GM18951 (cell line): ENCODE results near the gene MRPS12.
"Not testable (repeated sequence)": the region's sequence is repeated elsewhere in the genome, so short reads cannot be mapped to it uniquely, and the experiment has no call there.

Experiments used
- POLR2A ChIP-seq: IDR thresholded peaks from 4 replicates; pipeline ENCODE4 v1.6.1; 2011; ENCODE audit warnings: mild to moderate bottlenecking; ENCODE audit not compliant: insufficient read length, insufficient read depth; ENCODE audit errors: extremely low read depth
- in situ Hi-C: fragments of 300-500 bp; cut with MboI; formaldehyde crosslinking; loops from one replicate; pipeline ENCODE4 v1.12.0; 2022; ENCODE audit warnings: low sequenced_read_pairs, mixed read lengths, inconsistent platforms; ENCODE audit not compliant: unreplicated experiment

The MRPS12 gene

DNA sequence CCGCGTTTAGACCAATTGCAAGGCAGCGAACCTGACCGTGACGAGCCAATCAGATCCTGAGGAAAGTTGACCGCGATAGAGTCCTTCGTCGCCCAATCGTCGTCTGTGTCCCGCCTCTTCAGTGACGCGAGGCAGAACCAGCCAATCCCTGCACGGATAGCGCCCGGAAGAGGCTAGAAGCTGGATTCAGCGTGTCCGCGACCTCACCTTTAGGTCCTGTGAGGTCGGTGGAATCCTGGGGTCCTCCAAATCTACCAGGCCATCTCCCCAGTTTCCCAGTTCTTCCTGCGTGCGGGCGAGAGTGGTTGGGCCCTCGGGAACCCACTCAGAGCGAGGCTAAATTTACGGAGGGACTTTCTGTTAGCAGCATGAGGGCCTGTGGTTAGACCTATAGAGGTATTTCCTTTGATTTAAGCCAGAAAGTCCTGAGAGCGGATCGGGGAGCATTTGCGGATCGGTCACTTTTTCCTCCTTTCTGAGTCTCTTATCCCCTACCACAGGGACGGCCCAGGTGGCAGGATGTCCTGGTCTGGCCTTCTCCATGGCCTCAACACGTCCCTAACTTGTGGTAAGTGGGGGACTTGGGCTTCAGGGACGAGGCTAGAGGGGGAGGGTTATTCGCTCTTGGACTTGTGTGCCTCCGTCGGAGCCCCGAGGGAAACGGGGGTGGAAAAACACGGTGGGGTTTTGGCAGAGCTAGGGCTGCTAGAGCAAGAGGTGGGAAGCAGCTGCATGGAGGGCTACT lies at the start of gene MRPS12:
MRPS12 (plus strand) TSS at position 169 of the 745 bp plus-strand sequence; CDS start at position 520, 351 bp downstream.
- in situ Hi-C loops = loop anchor here (10.0 kb wide), 1 partner anchor 386 kb away; no protein-coding TSS in a partner anchor
- TF ChIP-seq POLR2A = peak; percentile 90

DNA sequence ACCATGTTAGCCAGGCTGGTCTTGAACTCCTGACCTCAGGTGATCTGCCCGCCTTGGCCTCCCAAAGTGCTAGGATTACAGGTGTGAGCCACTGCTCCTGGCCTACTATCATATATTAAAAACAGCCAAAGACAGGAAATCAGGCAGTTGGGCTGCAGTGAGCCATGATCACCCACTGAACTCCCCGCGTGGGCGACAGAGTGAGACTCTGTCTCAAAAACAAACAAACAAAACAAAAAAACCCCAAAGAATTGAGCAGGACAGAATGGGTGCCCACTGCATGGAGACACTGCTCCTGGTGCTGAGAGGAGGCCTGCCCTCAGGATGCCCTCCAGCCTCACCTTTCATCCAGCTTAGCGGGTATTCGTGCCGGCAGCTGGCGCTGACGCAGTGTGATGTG lies 47.5 kb upstream of the MRPS12 start:
- TF ChIP-seq POLR2A = no peak
- in situ Hi-C loops = no loop called here

DNA sequence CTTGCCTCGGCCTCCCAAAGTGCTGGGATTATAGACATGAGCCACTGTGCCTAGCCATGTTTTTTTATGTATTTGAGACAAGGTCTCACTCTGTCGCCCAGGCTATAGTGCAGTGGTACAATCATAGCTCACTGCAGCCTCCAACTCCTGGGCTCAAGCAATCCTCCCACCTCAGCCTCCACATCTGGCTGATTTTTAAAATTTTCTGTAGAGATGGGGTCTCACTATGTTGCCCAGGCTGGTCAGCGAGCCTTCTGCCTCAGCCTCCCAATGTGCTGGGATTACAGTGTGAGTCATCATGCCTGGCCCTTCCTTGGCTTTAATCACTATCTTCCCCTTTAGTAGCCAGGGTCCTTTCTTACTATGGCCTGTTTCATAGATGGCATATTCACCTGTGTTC lies 46.1 kb upstream of the MRPS12 start:
- in situ Hi-C loops = not testable (repeated sequence)

DNA sequence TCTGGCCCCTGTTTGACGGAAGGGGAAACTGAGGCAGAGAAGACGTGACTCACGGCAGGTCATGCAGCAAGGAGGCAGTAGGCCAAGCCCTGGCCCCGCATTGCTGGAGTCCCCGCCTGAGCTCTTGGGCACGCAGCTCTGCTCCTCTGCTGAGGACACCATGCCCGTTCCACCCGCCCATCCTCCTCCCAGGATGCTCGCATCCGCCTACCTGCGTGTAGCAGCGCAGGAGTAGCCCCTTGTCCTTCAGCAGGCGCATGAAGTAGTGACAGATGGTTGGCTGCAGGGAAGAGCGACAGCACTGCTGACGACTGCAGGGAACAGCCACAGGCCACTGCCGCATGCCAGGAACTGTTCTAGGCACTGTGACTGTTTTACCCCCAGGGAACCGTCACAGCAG lies 41.9 kb upstream of the MRPS12 start:
- no peak for TF ChIP-seq POLR2A
- in situ Hi-C loops = no loop called here

DNA sequence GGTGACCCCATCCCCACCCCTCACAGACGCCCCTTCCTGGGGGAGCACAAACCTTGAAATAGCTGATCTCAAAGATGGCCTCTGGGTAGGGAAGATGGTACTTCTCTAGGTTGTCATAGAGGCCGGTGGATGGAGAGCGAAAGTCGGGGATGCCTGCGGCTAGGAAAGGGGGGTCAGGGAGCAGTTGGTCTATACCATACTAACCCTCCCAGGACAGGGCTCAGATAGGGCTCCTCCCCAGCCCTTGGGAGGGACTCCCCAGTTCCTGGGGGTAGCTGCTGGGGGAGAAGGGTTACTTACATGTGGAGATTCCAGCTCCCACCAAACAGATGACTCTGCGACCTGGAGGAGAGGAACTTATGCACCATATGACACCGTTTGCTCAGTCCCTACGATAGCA lies 40.9 kb upstream of the MRPS12 start:
- in situ Hi-C loops = no loop called here
- TF ChIP-seq POLR2A = no peak

DNA sequence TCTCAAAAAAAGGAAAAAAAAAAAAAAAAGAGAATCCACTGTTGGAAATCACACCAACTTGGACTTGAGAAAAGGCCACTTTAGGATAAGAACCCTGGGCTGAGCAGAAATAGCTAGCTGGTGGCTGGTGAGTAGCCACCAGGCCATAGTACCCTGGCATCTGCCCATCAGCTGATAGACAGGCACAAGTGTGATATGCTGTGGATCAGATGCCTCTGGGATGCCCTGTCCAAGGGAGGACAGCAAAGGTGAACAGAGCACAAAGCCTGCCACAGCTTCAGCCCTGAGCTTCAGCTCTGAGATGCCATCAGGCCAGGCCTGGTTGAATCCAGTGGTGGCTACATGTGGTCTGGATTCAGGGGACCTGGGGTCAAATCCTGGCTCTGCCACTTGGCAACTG lies 40.1 kb upstream of the MRPS12 start:
- no peak for TF ChIP-seq POLR2A
- in situ Hi-C loops = no loop called here

DNA sequence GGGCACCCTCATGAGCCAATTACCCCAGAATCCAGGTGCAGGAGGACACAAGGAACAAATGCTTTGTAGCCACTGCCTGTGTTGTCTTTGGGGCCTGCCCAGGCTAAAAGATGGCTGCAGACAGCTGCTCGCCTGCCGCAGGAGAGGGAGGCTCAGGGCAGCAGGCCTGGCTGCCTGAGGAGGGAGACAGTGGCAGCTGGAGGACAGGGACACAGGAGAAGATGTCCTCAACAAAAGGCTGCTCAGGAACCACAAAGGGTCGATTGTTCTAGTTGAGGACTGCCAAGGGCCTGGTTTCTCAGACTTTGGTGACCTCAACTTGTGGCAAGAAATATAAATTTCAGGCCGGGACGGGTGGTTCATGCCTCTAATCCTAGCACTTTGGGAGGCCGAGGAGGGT lies 39.0 kb upstream of the MRPS12 start:
- in situ Hi-C loops = no loop called here
- TF ChIP-seq POLR2A = no peak

DNA sequence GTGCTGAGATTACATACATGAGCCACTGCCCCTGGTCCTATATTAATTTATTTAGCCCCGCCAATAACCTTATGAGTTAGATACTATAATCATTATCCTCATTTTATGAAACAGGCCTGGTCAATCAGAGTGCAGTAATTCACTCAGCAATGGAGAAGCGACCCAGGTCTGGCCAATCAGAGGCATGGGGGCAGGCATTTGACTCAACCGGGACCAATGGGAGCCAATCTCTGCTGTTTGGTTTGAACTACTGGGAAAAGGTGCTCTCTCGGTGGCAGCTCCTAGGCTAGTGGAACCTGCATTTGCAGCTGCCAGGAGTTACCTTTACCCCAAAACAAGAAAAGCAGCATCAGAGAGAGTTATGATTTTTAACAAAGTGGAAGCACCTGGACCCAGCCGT lies 37.9 kb upstream of the MRPS12 start:
- in situ Hi-C loops = no loop called here
- no peak for TF ChIP-seq POLR2A

DNA sequence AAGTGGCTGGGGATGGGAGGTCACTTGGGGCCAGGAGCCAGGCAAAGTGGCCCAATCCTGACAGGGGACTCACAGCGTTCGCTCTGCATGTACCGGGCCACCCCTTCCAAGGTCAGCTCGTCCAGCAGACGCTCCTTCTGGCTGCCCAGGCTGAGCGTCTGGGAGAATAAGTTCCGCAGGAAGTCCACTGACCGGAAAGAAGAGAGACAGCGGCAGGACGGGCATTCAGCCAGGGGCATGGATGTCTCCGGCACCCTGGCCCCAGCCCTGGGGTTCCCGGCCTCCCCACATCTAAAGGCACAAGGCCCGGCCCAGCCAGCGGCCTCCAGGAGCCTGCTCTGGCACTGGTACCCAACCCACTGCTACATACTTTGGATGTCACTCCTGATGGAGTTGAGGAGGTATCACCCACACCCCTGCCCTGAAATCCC lies 37.4 kb upstream of the MRPS12 start:
- in situ Hi-C loops = no loop called here
- no peak for TF ChIP-seq POLR2A

DNA sequence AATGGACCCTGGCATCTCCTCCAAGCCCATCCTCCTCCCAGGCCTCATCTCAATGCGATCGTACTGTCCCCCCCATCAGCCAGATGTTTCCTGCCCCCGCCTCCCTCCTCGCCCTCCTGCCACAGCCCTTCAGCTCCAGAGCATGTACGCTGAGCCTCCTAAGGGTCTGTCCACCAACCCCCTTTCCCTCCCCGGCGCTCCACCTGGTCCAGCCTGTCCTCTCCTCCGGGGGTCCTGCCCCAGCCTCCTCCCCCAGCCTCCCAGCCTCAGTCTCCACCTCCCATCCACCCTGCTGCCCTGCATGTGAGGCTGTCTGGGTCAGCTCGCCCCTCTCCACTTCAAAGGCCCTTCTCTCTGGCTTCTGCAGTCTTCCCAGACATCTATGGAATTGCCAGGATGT lies 35.8 kb upstream of the MRPS12 start:
- in situ Hi-C loops = no loop called here
- no peak for TF ChIP-seq POLR2A

DNA sequence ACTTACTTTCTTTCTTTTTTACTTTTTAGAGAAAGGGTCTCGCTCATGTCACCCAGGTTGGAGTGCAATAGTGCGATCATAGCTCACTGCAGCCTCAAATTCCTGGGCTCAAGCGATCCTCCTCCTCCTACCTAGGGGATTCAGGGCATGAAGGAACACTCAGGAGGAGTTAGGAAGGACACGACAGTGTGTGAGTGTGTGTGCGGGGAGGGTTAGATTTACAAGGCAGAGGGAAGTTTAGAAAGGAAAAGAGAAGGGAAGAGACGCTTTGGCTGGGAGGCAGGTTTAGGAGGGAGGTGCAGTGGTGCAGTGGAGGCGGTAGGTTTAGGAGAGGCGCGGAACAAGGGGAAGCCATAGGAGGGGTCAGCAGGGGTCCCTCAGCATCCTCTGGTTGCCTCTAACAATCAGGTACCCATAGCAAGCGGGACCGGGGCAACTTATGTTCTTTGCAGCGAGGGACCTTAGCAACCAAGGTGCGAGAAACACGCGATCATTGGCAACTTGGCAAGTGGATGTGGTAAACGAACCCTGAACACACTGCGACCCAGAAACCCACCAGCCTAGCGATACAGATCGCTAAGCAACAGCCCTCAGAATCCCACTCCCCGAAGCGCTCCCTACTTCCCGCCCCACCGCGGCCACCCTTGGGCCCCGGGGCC lies 31.8 kb upstream of the MRPS12 start:
- no peak for TF ChIP-seq POLR2A
- in situ Hi-C loops = no loop called here

DNA sequence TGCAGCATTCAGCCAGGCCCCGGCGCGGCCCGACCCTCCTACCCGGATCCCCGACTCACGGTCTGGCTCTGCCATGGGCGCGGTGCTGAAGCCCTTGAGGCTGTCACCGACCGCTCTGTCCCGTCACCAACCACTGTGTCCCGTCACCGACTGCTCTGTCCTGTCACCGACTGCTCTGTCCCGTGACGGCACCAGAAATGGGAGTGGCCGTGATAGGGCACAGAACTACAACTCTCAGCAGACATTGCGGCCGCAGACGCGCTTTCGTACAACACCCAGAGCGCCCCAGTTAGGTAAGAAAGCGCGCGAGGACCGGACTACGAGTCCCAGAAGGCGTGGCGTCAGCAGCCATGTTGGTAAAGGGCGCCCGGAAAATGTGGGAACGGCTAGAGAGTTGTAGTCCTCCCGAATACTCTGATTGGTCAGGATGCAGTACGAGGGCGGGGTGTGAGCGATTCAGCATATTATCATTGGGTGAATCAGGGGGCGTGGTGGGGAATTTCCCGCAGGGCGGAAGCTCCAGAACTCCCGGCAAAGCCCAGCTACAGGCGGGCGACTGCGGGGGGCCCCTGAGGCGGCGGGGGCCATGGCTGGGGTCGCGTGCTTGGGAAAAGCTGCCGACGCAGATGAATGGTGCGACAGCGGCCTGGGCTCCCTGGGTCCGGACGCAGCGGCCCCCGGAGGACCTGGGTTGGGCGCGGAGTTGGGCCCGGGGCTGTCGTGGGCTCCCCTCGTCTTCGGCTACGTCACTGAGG lies 31.1 kb upstream of the MRPS12 start, which contains the start of the genes NFKBIB and SIRT2:
NFKBIB (plus strand) TSS at position 523 of the 755 bp plus-strand sequence; CDS start at position 587, 64 bp downstream.
SIRT2 (minus strand) TSS at position 172 of the 755 bp plus-strand sequence; CDS start at position 75, 97 bp downstream.
- in situ Hi-C loops = no loop called here
- peak; percentile 64 for TF ChIP-seq POLR2A

DNA sequence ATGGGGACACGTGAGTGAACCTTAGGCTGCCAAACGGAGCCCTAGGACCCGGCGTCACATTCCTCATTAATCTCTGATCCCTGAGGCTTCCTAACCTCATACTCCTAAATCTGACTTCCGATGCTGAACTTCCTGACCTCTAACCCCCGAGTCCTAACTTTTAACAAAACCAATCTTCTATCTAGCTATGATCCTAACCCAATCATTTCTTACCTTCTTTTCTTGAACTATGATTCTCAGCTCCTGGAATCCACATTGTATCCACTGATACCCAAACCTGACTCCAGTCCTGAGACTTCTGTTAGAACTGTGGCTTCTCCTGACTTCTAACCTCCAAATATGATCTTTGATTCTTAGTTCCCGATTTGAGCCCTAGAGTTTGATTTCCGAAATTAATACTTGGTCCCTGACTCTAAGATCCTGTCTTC lies 30.5 kb upstream of the MRPS12 start:
- in situ Hi-C loops = no loop called here
- no peak for TF ChIP-seq POLR2A

DNA sequence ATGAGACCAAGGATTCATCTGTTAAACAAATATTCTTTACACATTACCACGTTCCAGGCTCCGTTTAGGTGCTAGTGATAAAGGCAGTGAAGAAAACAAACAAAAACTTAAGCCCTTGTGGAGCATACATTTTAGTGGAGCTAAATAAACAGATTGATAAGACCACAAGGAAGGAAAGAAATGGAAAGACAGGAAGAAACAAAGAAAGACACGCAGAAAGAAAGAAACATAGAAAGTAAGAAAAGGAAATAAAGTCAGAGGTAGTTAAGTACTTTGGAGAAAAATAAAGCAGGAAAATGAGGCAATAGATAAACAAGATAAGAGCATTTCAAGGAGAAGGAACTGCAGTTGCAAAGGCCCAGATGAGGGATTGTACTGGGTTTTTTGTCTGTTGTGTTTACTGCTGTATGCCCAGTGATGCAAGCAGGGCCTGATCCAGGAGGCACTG lies 30.0 kb upstream of the MRPS12 start:
- TF ChIP-seq POLR2A = no peak
- in situ Hi-C loops = no loop called here

DNA sequence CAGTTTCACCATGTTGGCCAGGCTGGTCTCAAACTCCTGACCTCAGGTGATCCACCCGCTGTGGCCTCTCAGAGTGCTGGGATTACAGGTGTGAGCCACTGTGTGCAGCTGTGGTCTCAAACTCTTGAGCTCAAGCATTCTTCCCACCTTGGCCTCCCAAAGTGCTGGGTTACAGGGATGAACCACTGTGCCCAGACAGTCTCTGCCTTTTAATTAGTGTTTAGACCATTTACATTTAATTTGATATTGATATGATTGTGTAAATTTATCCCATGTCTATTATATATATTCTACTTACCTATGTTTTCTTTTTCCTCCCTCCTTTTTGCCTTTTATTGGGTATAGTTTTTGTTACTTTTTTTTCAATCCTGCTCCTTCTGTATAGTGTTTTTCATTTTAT lies 29.1 kb upstream of the MRPS12 start:
- in situ Hi-C loops = no loop called here
- no peak for TF ChIP-seq POLR2A
